Lower leg skin (tissue), 3 donors: ENCODE data around the gene DGKD.

Experiments
- POLR2A ChIP-seq, 2 donors: fragments of 450-650 bp; IDR thresholded peaks; one replicate each; pipeline ENCODE4 v1.6.1; 2016 to 2017; ENCODE audit warnings: antibody characterized with exemption in 2 of 2, mild to moderate bottlenecking in 1 of 2, moderate library complexity in 1 of 2
- TF ChIP-seq, protein P1 (sequence below), 3 donors: fragments of 450-650 bp; IDR thresholded peaks; one replicate each; pipeline ENCODE4 v1.5.1; 2016; ENCODE audit warnings: antibody characterized with exemption in 3 of 3, mild to moderate bottlenecking in 3 of 3, moderate library complexity in 2 of 3

DNA sequence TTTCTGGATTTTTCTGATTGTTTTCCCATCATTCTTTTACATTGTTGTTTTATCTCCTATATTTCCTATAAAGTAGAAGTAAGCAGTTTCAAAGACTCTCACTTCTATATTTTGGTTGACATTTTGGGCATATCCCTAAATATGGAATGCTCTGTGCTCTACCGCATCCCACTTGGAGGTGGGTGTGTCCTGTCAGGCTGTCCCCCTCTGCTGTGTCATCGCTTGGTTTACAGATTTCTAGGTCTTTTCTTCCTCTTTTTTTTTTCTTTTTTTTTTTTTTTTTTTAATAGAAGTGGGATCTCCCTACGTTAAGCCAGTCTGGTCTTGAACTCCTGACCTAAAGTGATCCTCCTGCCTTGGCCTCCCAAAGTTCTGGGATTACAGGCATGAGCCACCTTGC, 13.3 kb downstream of the DGKD start:
- TF ChIP-seq, protein P1, sequence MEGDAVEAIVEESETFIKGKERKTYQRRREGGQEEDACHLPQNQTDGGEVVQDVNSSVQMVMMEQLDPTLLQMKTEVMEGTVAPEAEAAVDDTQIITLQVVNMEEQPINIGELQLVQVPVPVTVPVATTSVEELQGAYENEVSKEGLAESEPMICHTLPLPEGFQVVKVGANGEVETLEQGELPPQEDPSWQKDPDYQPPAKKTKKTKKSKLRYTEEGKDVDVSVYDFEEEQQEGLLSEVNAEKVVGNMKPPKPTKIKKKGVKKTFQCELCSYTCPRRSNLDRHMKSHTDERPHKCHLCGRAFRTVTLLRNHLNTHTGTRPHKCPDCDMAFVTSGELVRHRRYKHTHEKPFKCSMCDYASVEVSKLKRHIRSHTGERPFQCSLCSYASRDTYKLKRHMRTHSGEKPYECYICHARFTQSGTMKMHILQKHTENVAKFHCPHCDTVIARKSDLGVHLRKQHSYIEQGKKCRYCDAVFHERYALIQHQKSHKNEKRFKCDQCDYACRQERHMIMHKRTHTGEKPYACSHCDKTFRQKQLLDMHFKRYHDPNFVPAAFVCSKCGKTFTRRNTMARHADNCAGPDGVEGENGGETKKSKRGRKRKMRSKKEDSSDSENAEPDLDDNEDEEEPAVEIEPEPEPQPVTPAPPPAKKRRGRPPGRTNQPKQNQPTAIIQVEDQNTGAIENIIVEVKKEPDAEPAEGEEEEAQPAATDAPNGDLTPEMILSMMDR (IDR thresholded peaks at IDR 0.05) = no peak
- no peak for TF ChIP-seq POLR2A (IDR thresholded peaks at IDR 0.05)
